ENCODE data around the gene ATG12.
A peak's percentile ranks its signal among the peaks of the same experiment; 100 is the strongest.
"Not testable (repeated sequence)": the region's sequence is repeated elsewhere in the genome, so short reads cannot be mapped to it uniquely, and the experiment has no call there.

ATG12 gene

GRCh38 chr5:115841382-115842088 lies at the start of gene ATG12, which contains the start of gene AP3S1:
Gene ATG12, minus strand, starts transcription at chr5:115841565. Its CDS starts 13 bp downstream, at chr5:115841552.
Gene AP3S1, plus strand, starts transcription at chr5:115841935. Its CDS starts 103 bp downstream, at chr5:115842038.
- peaks cover 50% of the 10 kb centered on the region for H3K4me1 ChIP-seq (ENCODE audit: insufficient read depth, low read length)
- H3K4me3 ChIP-seq (ENCODE audit: low read depth in 1 of 2, low read length in 2 of 2): peak within 1 kb of the TSS; percentile 78 to 94
- peak within 1 kb of the TSS; percentile 79 for H3K27ac ChIP-seq (ENCODE audit: low read depth, low read length)
- H3K9ac ChIP-seq (ENCODE audit: low read length): peak within 1 kb of the TSS; percentile 87
- H3K9me3 ChIP-seq (ENCODE audit: low read length): no peaks in the 10 kb centered on the region
- H3K27me3 ChIP-seq (ENCODE audit: control insufficient read depth in 1 of 2, insufficient read depth in 2 of 2, low read length in 2 of 2): no peaks in the 10 kb centered on the region
- H3K36me3 ChIP-seq (ENCODE audit: insufficient read depth, low read length): peaks cover 8% of the 10 kb centered on the region

GRCh38 chr5:115888027-115888426 lies 46.7 kb upstream of the ATG12 start:
- H3K27me3 ChIP-seq (ENCODE audit: control insufficient read depth in 1 of 2, insufficient read depth in 2 of 2, low read length in 2 of 2): no peaks in the 10 kb centered on the region
- H3K36me3 ChIP-seq (ENCODE audit: insufficient read depth, low read length): no peaks in the 10 kb centered on the region
- H3K9ac ChIP-seq (ENCODE audit: low read length): no peak overlapping the region
- no peaks in the 10 kb centered on the region for H3K4me1 ChIP-seq (ENCODE audit: insufficient read depth, low read length)
- H3K27ac ChIP-seq (ENCODE audit: low read depth, low read length): no peak overlapping the region
- no peaks in the 10 kb centered on the region for H3K9me3 ChIP-seq (ENCODE audit: low read length)
- H3K4me3 ChIP-seq (ENCODE audit: low read depth in 1 of 2, low read length in 2 of 2): no peak overlapping the region

- not testable (repeated sequence) for H3K4me1 ChIP-seq (ENCODE audit: insufficient read depth, low read length); H3K36me3 ChIP-seq (ENCODE audit: insufficient read depth, low read length); H3K27me3 ChIP-seq (ENCODE audit: control insufficient read depth in 1 of 2, insufficient read depth in 2 of 2, low read length in 2 of 2); H3K9ac ChIP-seq (ENCODE audit: low read length); H3K9me3 ChIP-seq (ENCODE audit: low read length); H3K27ac ChIP-seq (ENCODE audit: low read depth, low read length); H3K4me3 ChIP-seq (ENCODE audit: low read depth in 1 of 2, low read length in 2 of 2)
Measured at GRCh38 chr5:115885208-115885607, 43.8 kb upstream of the ATG12 start.

GRCh38 chr5:115884704-115885103 lies 43.3 kb upstream of the ATG12 start:
- H3K27me3 ChIP-seq (ENCODE audit: control insufficient read depth in 1 of 2, insufficient read depth in 2 of 2, low read length in 2 of 2): no peaks in the 10 kb centered on the region
- no peaks in the 10 kb centered on the region for H3K36me3 ChIP-seq (ENCODE audit: insufficient read depth, low read length)
- no peaks in the 10 kb centered on the region for H3K4me1 ChIP-seq (ENCODE audit: insufficient read depth, low read length)
- no peak overlapping the region for H3K4me3 ChIP-seq (ENCODE audit: low read depth in 1 of 2, low read length in 2 of 2)
- no peak overlapping the region for H3K9ac ChIP-seq (ENCODE audit: low read length)
- H3K27ac ChIP-seq (ENCODE audit: low read depth, low read length): no peak overlapping the region
- no peaks in the 10 kb centered on the region for H3K9me3 ChIP-seq (ENCODE audit: low read length)

- not testable (repeated sequence) for H3K9ac ChIP-seq (ENCODE audit: low read length); H3K4me3 ChIP-seq (ENCODE audit: low read depth in 1 of 2, low read length in 2 of 2); H3K36me3 ChIP-seq (ENCODE audit: insufficient read depth, low read length); H3K27ac ChIP-seq (ENCODE audit: low read depth, low read length); H3K9me3 ChIP-seq (ENCODE audit: low read length); H3K4me1 ChIP-seq (ENCODE audit: insufficient read depth, low read length); H3K27me3 ChIP-seq (ENCODE audit: control insufficient read depth in 1 of 2, insufficient read depth in 2 of 2, low read length in 2 of 2)
Measured at GRCh38 chr5:115882434-115882833, 41.1 kb upstream of the ATG12 start.

GRCh38 chr5:115877342-115877741 lies 36.0 kb upstream of the ATG12 start:
- not testable (repeated sequence) for H3K36me3 ChIP-seq (ENCODE audit: insufficient read depth, low read length); H3K4me1 ChIP-seq (ENCODE audit: insufficient read depth, low read length); H3K27me3 ChIP-seq (ENCODE audit: control insufficient read depth in 1 of 2, insufficient read depth in 2 of 2, low read length in 2 of 2); H3K9me3 ChIP-seq (ENCODE audit: low read length); H3K4me3 ChIP-seq (ENCODE audit: low read depth in 1 of 2, low read length in 2 of 2); H3K27ac ChIP-seq (ENCODE audit: low read depth, low read length); H3K9ac ChIP-seq (ENCODE audit: low read length)

GRCh38 chr5:115875447-115875846 lies 34.1 kb upstream of the ATG12 start:
- no peaks in the 10 kb centered on the region for H3K4me1 ChIP-seq (ENCODE audit: insufficient read depth, low read length)
- H3K27ac ChIP-seq (ENCODE audit: low read depth, low read length): no peak overlapping the region
- H3K27me3 ChIP-seq (ENCODE audit: control insufficient read depth in 1 of 2, insufficient read depth in 2 of 2, low read length in 2 of 2): no peaks in the 10 kb centered on the region
- H3K9ac ChIP-seq (ENCODE audit: low read length): no peak overlapping the region
- no peak overlapping the region for H3K4me3 ChIP-seq (ENCODE audit: low read depth in 1 of 2, low read length in 2 of 2)
- H3K9me3 ChIP-seq (ENCODE audit: low read length): no peaks in the 10 kb centered on the region
- H3K36me3 ChIP-seq (ENCODE audit: insufficient read depth, low read length): peaks cover 14% of the 10 kb centered on the region

- Histone ChIP-seq H3K9ac (ENCODE audit: low read length) (no peak overlapping the region), H3K9me3 (ENCODE audit: low read length) (no peaks in the 10 kb centered on the region), H3K27me3 (ENCODE audit: control insufficient read depth in 1 of 2, insufficient read depth in 2 of 2, low read length in 2 of 2) (no peaks in the 10 kb centered on the region), H3K4me3 (ENCODE audit: low read depth in 1 of 2, low read length in 2 of 2) (no peak overlapping the region), H3K27ac (ENCODE audit: low read depth, low read length) (no peak overlapping the region), H3K36me3 (ENCODE audit: insufficient read depth, low read length) (peaks cover 17% of the 10 kb centered on the region), H3K4me1 (ENCODE audit: insufficient read depth, low read length) (no peaks in the 10 kb centered on the region)
Measured at GRCh38 chr5:115873392-115873791, 32.0 kb upstream of the ATG12 start.

GRCh38 chr5:115872447-115872846 lies 31.1 kb upstream of the ATG12 start:
- H3K4me1 ChIP-seq (ENCODE audit: insufficient read depth, low read length): no peaks in the 10 kb centered on the region
- peaks cover 17% of the 10 kb centered on the region for H3K36me3 ChIP-seq (ENCODE audit: insufficient read depth, low read length)
- H3K9ac ChIP-seq (ENCODE audit: low read length): no peak overlapping the region
- H3K27me3 ChIP-seq (ENCODE audit: control insufficient read depth in 1 of 2, insufficient read depth in 2 of 2, low read length in 2 of 2): no peaks in the 10 kb centered on the region
- H3K9me3 ChIP-seq (ENCODE audit: low read length): no peaks in the 10 kb centered on the region
- no peak overlapping the region for H3K4me3 ChIP-seq (ENCODE audit: low read depth in 1 of 2, low read length in 2 of 2)
- H3K27ac ChIP-seq (ENCODE audit: low read depth, low read length): no peak overlapping the region

- Histone ChIP-seq H3K27me3 (ENCODE audit: control insufficient read depth in 1 of 2, insufficient read depth in 2 of 2, low read length in 2 of 2) (no peaks in the 10 kb centered on the region), H3K36me3 (ENCODE audit: insufficient read depth, low read length) (peaks cover 17% of the 10 kb centered on the region)
Measured at GRCh38 chr5:115869256-115869795, 28.0 kb upstream of the ATG12 start.

GRCh38 chr5:115859378-115859777 lies 18.0 kb upstream of the ATG12 start:
- H3K9me3 ChIP-seq (ENCODE audit: low read length): no peaks in the 10 kb centered on the region
- H3K4me1 ChIP-seq (ENCODE audit: insufficient read depth, low read length): peaks cover 30% of the 10 kb centered on the region
- H3K27ac ChIP-seq (ENCODE audit: low read depth, low read length): no peak overlapping the region
- H3K9ac ChIP-seq (ENCODE audit: low read length): no peak overlapping the region
- H3K36me3 ChIP-seq (ENCODE audit: insufficient read depth, low read length): no peaks in the 10 kb centered on the region
- H3K27me3 ChIP-seq (ENCODE audit: control insufficient read depth in 1 of 2, insufficient read depth in 2 of 2, low read length in 2 of 2): no peaks in the 10 kb centered on the region
- no peak overlapping the region for H3K4me3 ChIP-seq (ENCODE audit: low read depth in 1 of 2, low read length in 2 of 2)

More at GRCh38 chr5:115869256-115869795, 28.0 kb upstream of the ATG12 start:
- Histone ChIP-seq H3K9ac (ENCODE audit: low read length) (no peak overlapping the region), H3K4me1 (ENCODE audit: insufficient read depth, low read length) (no peaks in the 10 kb centered on the region), H3K27ac (ENCODE audit: low read depth, low read length) (no peak overlapping the region), H3K4me3 (ENCODE audit: low read depth in 1 of 2, low read length in 2 of 2) (no peak overlapping the region), H3K9me3 (ENCODE audit: low read length) (no peaks in the 10 kb centered on the region)

GRCh38 chr5:115858396-115858795 lies 17.0 kb upstream of the ATG12 start:
- Histone ChIP-seq H3K9me3 (ENCODE audit: low read length) (no peaks in the 10 kb centered on the region), H3K9ac (ENCODE audit: low read length) (no peak overlapping the region), H3K4me3 (ENCODE audit: low read depth in 1 of 2, low read length in 2 of 2) (no peak overlapping the region), H3K36me3 (ENCODE audit: insufficient read depth, low read length) (no peaks in the 10 kb centered on the region), H3K27me3 (ENCODE audit: control insufficient read depth in 1 of 2, insufficient read depth in 2 of 2, low read length in 2 of 2) (no peaks in the 10 kb centered on the region), H3K27ac (ENCODE audit: low read depth, low read length) (no peak overlapping the region), H3K4me1 (ENCODE audit: insufficient read depth, low read length) (peaks cover 30% of the 10 kb centered on the region)
